ENCODE data around the gene EIF2AK3.

Gene EIF2AK3

GRCh38 chr2:88602022-88602421 is 25.2 kb downstream of the EIF2AK3 start:
- Histone ChIP-seq H3K27me3 (ENCODE audit: insufficient read depth, low read length) (no peaks in the 10 kb centered on the region), H3K4me3 (ENCODE audit: low read length) (no peak overlapping the region), H3K4me1 (ENCODE audit: insufficient read depth, low read length) (peaks cover 28% of the 10 kb centered on the region)

GRCh38 chr2:88601286-88601685 is 26.0 kb downstream of the EIF2AK3 start:
- H3K36me3 ChIP-seq (ENCODE audit: insufficient read depth, low read length), result no peaks in the 10 kb centered on the region
- no peaks in the 10 kb centered on the region for H3K9me3 ChIP-seq (ENCODE audit: low read length)
- no peak overlapping the region for H2AFZ ChIP-seq (ENCODE audit: low read depth, low read length)
- H3K4me3 ChIP-seq (ENCODE audit: low read length), result no peak overlapping the region
- no peaks in the 10 kb centered on the region for H3K27me3 ChIP-seq (ENCODE audit: insufficient read depth, low read length)
- peaks cover 28% of the 10 kb centered on the region for H3K4me1 ChIP-seq (ENCODE audit: insufficient read depth, low read length)

More at GRCh38 chr2:88602022-88602421, 25.2 kb downstream of the EIF2AK3 start:
- Histone ChIP-seq H3K9me3 (ENCODE audit: low read length) (no peaks in the 10 kb centered on the region), H3K36me3 (ENCODE audit: insufficient read depth, low read length) (no peaks in the 10 kb centered on the region), H2AFZ (ENCODE audit: low read depth, low read length) (no peak overlapping the region)

GRCh38 chr2:88600038-88600465 is 27.2 kb downstream of the EIF2AK3 start:
- peaks cover 28% of the 10 kb centered on the region for H3K4me1 ChIP-seq (ENCODE audit: insufficient read depth, low read length)
- H3K9me3 ChIP-seq (ENCODE audit: low read length), result no peaks in the 10 kb centered on the region
- no peak overlapping the region for H3K4me3 ChIP-seq (ENCODE audit: low read length)
- H3K27me3 ChIP-seq (ENCODE audit: insufficient read depth, low read length), result no peaks in the 10 kb centered on the region
- no peaks in the 10 kb centered on the region for H3K36me3 ChIP-seq (ENCODE audit: insufficient read depth, low read length)
- no peak overlapping the region for H2AFZ ChIP-seq (ENCODE audit: low read depth, low read length)

GRCh38 chr2:88599527-88599926 is 27.7 kb downstream of the EIF2AK3 start:
- Histone ChIP-seq H3K9me3 (ENCODE audit: low read length) (no peaks in the 10 kb centered on the region), H3K4me1 (ENCODE audit: insufficient read depth, low read length) (peaks cover 28% of the 10 kb centered on the region), H3K27me3 (ENCODE audit: insufficient read depth, low read length) (no peaks in the 10 kb centered on the region), H3K4me3 (ENCODE audit: low read length) (no peak overlapping the region), H2AFZ (ENCODE audit: low read depth, low read length) (no peak overlapping the region), H3K36me3 (ENCODE audit: insufficient read depth, low read length) (no peaks in the 10 kb centered on the region)

- Histone ChIP-seq H2AFZ (ENCODE audit: low read depth, low read length) (no peak overlapping the region), H3K27me3 (ENCODE audit: insufficient read depth, low read length) (no peaks in the 10 kb centered on the region), H3K36me3 (ENCODE audit: insufficient read depth, low read length) (peaks cover 21% of the 10 kb centered on the region), H3K9me3 (ENCODE audit: low read length) (no peaks in the 10 kb centered on the region), H3K4me3 (ENCODE audit: low read length) (no peak overlapping the region), H3K4me1 (ENCODE audit: insufficient read depth, low read length) (peaks cover 24% of the 10 kb centered on the region)
Observed at GRCh38 chr2:88597168-88597567, 30.1 kb downstream of the EIF2AK3 start.

GRCh38 chr2:88596141-88596830 is 31.0 kb downstream of the EIF2AK3 start:
- no peaks in the 10 kb centered on the region for H3K9me3 ChIP-seq (ENCODE audit: low read length)
- H3K4me3 ChIP-seq (ENCODE audit: low read length), result no peak overlapping the region
- peaks cover 17% of the 10 kb centered on the region for H3K4me1 ChIP-seq (ENCODE audit: insufficient read depth, low read length)
- H3K27me3 ChIP-seq (ENCODE audit: insufficient read depth, low read length), result no peaks in the 10 kb centered on the region
- H3K36me3 ChIP-seq (ENCODE audit: insufficient read depth, low read length), result peaks cover 23% of the 10 kb centered on the region
- no peak overlapping the region for H2AFZ ChIP-seq (ENCODE audit: low read depth, low read length)

GRCh38 chr2:88591698-88592097 is 35.6 kb downstream of the EIF2AK3 start:
- no peaks in the 10 kb centered on the region for H3K27me3 ChIP-seq (ENCODE audit: insufficient read depth, low read length)
- H2AFZ ChIP-seq (ENCODE audit: low read depth, low read length), result no peak overlapping the region
- no peak overlapping the region for H3K4me3 ChIP-seq (ENCODE audit: low read length)
- no peaks in the 10 kb centered on the region for H3K9me3 ChIP-seq (ENCODE audit: low read length)
- H3K4me1 ChIP-seq (ENCODE audit: insufficient read depth, low read length), result no peaks in the 10 kb centered on the region
- H3K36me3 ChIP-seq (ENCODE audit: insufficient read depth, low read length), result peaks cover 49% of the 10 kb centered on the region

- Histone ChIP-seq H3K9me3 (ENCODE audit: low read length) (no peaks in the 10 kb centered on the region), H3K4me1 (ENCODE audit: insufficient read depth, low read length) (no peaks in the 10 kb centered on the region), H3K27me3 (ENCODE audit: insufficient read depth, low read length) (no peaks in the 10 kb centered on the region), H2AFZ (ENCODE audit: low read depth, low read length) (no peak overlapping the region), H3K4me3 (ENCODE audit: low read length) (no peak overlapping the region), H3K36me3 (ENCODE audit: insufficient read depth, low read length) (peaks cover 52% of the 10 kb centered on the region)
Observed at GRCh38 chr2:88590998-88591613, 36.2 kb downstream of the EIF2AK3 start.

- Histone ChIP-seq H3K36me3 (ENCODE audit: insufficient read depth, low read length) (peaks cover 53% of the 10 kb centered on the region), H2AFZ (ENCODE audit: low read depth, low read length) (no peak overlapping the region), H3K4me1 (ENCODE audit: insufficient read depth, low read length) (no peaks in the 10 kb centered on the region), H3K9me3 (ENCODE audit: low read length) (no peaks in the 10 kb centered on the region), H3K27me3 (ENCODE audit: insufficient read depth, low read length) (no peaks in the 10 kb centered on the region), H3K4me3 (ENCODE audit: low read length) (no peak overlapping the region)
Observed at GRCh38 chr2:88585969-88586368, 41.3 kb downstream of the EIF2AK3 start.

- no peaks in the 10 kb centered on the region for H3K4me1 ChIP-seq (ENCODE audit: insufficient read depth, low read length)
- H3K9me3 ChIP-seq (ENCODE audit: low read length), result no peaks in the 10 kb centered on the region
- no peak overlapping the region for H3K4me3 ChIP-seq (ENCODE audit: low read length)
- H3K27me3 ChIP-seq (ENCODE audit: insufficient read depth, low read length), result no peaks in the 10 kb centered on the region
- peaks cover 41% of the 10 kb centered on the region for H3K36me3 ChIP-seq (ENCODE audit: insufficient read depth, low read length)
- H2AFZ ChIP-seq (ENCODE audit: low read depth, low read length), result no peak overlapping the region
Observed at GRCh38 chr2:88582030-88582429, 45.2 kb downstream of the EIF2AK3 start.

- no peak overlapping the region for H2AFZ ChIP-seq (ENCODE audit: low read depth, low read length)
- H3K4me3 ChIP-seq (ENCODE audit: low read length), result no peak overlapping the region
- H3K4me1 ChIP-seq (ENCODE audit: insufficient read depth, low read length), result no peaks in the 10 kb centered on the region
- no peaks in the 10 kb centered on the region for H3K9me3 ChIP-seq (ENCODE audit: low read length)
- no peaks in the 10 kb centered on the region for H3K27me3 ChIP-seq (ENCODE audit: insufficient read depth, low read length)
- H3K36me3 ChIP-seq (ENCODE audit: insufficient read depth, low read length), result peaks cover 46% of the 10 kb centered on the region
Observed at GRCh38 chr2:88580088-88580487, 47.2 kb downstream of the EIF2AK3 start.

GRCh38 chr2:88575630-88576029 is 51.6 kb downstream of the EIF2AK3 start:
- H3K9me3 ChIP-seq (ENCODE audit: low read length), result no peaks in the 10 kb centered on the region
- no peak overlapping the region for H3K4me3 ChIP-seq (ENCODE audit: low read length)
- H3K27me3 ChIP-seq (ENCODE audit: insufficient read depth, low read length), result no peaks in the 10 kb centered on the region
- no peaks in the 10 kb centered on the region for H3K4me1 ChIP-seq (ENCODE audit: insufficient read depth, low read length)
- peaks cover 60% of the 10 kb centered on the region for H3K36me3 ChIP-seq (ENCODE audit: insufficient read depth, low read length)
- no peak overlapping the region for H2AFZ ChIP-seq (ENCODE audit: low read depth, low read length)

- no peaks in the 10 kb centered on the region for H3K27me3 ChIP-seq (ENCODE audit: insufficient read depth, low read length)
- H3K4me3 ChIP-seq (ENCODE audit: low read length), result no peak overlapping the region
- H3K36me3 ChIP-seq (ENCODE audit: insufficient read depth, low read length), result peaks cover 60% of the 10 kb centered on the region
- H3K4me1 ChIP-seq (ENCODE audit: insufficient read depth, low read length), result no peaks in the 10 kb centered on the region
- no peak overlapping the region for H2AFZ ChIP-seq (ENCODE audit: low read depth, low read length)
- no peaks in the 10 kb centered on the region for H3K9me3 ChIP-seq (ENCODE audit: low read length)
Observed at GRCh38 chr2:88575051-88575450, 52.2 kb downstream of the EIF2AK3 start.
